Fibroblast of lung (primary cell): ENCODE data around the gene WDR87.

Source experiments
- CTCF ChIP-seq, 2 donors: IDR thresholded peaks in 1 of 2; conservative IDR thresholded peaks in 1 of 2; 1 replicate in 1 of 2; 2 replicates in 1 of 2; pipeline ENCODE4 v1.5.1; 2011 to 2012; ENCODE audit warnings: low read length in 2 of 2, control low read depth in 1 of 2, inconsistent platforms in 1 of 2, low read depth in 1 of 2, mild to moderate bottlenecking in 1 of 2
- EZH2 ChIP-seq: IDR thresholded peaks from 2 replicates; pipeline ENCODE4 v1.5.1; 2012; ENCODE audit warnings: low read length, control low read depth, mild to moderate bottlenecking; ENCODE audit errors: missing control alignments

GRCh38 chr19:37855098-37855497 lies 51.3 kb downstream of the WDR87 start:
- TF ChIP-seq CTCF (conservative IDR thresholded peaks at IDR 0.05 in 1 of 2, IDR thresholded peaks at IDR 0.05 in 1 of 2; ENCODE audit: low read depth in 1 of 2, low read length in 2 of 2), result no peak
- no peak for TF ChIP-seq EZH2
